ENCODE data around the gene GDPD5.

Gene GDPD5

DNA sequence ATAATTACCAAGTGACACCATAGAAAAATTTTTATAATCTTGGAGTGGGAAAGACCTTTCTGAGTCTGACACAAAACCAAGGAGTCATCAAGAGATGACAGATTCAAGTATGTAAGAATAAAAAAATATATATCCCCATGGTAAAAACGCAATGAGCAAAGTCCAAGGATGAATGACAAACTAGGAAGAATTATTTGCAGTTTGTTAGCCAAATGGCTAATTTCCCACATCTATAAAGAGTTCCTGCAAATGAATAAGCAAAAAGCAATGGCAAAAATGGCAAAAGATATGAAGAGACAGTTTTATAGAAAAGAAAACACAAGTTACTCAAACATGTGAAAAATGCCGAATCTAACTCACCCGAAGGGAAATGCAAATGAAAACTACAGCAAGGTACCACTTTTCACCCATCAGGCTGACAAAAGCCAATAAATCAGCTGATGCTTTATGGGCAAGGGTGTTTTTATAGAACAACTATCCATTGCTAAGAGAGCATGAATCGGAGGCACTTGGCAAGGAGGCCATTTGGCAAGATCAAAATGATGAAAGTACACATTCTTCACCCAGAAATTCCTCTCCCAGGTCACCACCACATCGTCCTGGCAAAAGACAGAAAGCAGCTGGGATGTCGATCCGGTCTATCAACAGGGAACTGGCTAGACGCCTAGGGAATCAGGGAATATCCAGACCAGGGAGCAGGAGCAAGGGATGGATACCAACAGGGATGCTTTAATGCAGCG is 71.7 kb downstream of the GDPD5 start:
- DNase-seq (ENCODE audit: low read depth), result peak; percentile 27
- TF ChIP-seq, protein P1, sequence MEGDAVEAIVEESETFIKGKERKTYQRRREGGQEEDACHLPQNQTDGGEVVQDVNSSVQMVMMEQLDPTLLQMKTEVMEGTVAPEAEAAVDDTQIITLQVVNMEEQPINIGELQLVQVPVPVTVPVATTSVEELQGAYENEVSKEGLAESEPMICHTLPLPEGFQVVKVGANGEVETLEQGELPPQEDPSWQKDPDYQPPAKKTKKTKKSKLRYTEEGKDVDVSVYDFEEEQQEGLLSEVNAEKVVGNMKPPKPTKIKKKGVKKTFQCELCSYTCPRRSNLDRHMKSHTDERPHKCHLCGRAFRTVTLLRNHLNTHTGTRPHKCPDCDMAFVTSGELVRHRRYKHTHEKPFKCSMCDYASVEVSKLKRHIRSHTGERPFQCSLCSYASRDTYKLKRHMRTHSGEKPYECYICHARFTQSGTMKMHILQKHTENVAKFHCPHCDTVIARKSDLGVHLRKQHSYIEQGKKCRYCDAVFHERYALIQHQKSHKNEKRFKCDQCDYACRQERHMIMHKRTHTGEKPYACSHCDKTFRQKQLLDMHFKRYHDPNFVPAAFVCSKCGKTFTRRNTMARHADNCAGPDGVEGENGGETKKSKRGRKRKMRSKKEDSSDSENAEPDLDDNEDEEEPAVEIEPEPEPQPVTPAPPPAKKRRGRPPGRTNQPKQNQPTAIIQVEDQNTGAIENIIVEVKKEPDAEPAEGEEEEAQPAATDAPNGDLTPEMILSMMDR (IDR thresholded peaks at IDR 0.05; ENCODE audit: control insufficient read depth, extremely low read depth, insufficient read depth), result no peak
- H3K4me3 ChIP-seq (ENCODE audit: low read depth, low read length), result no peak overlapping the region

DNA sequence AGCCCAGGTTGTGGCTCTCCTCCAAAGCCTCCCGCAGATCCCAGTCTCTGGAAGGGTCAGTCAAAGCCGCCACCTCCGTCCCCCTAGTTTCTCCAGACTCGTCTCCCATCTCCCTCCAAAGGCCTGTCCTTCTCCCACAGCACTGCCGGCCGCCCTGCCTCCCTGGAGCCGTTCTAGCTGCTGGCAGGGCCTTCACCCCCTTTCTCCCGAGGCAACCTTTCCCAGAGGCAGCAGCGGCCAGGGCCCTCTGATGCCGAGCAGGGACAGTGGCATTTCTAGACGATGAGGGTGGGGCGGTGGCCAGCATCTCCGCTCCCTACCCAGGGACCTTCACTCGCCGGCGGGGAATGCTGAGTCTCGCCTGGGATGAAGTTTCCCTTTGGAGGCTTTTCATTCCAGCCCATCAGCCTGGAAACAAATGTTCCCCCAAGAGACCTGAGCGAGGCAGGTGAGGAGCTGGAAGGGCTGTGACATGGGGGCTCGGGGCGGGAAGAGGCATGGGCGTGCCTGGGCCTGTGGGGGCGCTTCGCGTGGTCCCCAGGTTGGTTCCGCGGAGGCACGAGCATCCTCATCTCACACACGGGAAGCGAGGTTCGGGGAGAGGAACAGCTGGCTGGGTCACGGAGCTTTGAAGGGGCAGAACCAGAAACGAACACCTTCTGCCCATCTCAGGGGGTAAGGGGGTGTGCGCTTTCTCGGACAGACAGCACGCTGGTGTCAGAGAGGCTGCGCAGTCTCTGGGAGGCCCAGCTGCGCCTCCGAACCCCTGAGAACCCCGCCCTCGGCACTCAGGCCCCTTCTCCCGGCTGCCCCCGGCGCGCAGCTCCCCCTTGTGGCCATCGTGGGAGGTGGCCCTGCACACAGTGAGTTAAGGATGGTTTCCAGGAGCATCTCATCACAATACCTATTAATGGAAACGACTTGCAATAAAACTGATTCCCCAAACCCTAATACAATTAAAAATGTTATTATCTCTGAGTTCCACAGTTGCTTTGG is 74.6 kb downstream of the GDPD5 start:
- TF ChIP-seq, protein P1 (IDR thresholded peaks at IDR 0.05; ENCODE audit: control insufficient read depth, extremely low read depth, insufficient read depth), result peak; percentile 37
- H3K4me3 ChIP-seq (ENCODE audit: low read depth, low read length), result no peak overlapping the region
- DNase-seq (ENCODE audit: low read depth), result no peak

DNA sequence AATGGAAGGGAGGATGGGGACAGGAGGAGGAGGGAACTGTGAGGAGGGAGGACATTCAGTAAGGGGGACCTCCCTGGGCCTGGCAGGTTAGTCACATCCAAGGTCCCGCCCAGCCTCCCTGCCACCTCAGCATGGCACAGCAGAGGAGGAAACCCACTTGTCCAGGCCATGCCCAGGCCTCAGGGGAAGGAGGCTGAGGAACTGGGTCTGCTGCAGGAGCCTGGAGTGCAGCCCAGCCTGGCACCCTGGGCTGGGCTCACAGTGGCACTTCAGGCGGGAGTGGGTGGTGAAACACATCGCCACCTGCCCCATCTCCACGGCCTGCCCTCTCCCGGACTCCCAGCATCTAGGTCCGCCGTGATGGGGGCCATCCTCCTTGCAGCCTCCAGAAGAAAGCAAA is 75.5 kb downstream of the GDPD5 start:
- DNase-seq (ENCODE audit: low read depth), result no peak
- no peak overlapping the region for H3K4me3 ChIP-seq (ENCODE audit: low read depth, low read length)
- TF ChIP-seq, protein P1 (IDR thresholded peaks at IDR 0.05; ENCODE audit: control insufficient read depth, extremely low read depth, insufficient read depth), result no peak

DNA sequence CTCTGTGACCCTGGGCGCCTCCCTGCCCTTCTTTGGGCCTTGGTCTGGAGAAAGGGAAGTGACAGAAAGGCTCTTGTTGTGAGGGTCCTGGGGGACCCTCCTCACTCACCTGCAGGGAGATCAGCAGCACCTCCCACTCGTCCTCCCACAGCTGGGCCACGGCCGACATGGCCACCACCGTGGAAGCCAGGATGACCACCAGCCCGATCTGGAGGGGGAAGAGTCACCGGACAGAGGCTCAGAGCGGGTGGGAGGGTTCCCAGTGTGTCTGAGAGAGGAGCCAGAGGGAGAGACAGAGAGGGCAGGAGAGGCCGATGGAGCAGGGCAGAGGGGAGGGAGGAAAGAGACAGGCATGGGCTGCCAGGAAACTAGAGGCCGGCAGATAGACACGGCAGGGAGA is 76.0 kb downstream of the GDPD5 start:
- no peak overlapping the region for H3K4me3 ChIP-seq (ENCODE audit: low read depth, low read length)
- TF ChIP-seq, protein P1 (IDR thresholded peaks at IDR 0.05; ENCODE audit: control insufficient read depth, extremely low read depth, insufficient read depth), result no peak
- DNase-seq (ENCODE audit: low read depth), result no peak

DNA sequence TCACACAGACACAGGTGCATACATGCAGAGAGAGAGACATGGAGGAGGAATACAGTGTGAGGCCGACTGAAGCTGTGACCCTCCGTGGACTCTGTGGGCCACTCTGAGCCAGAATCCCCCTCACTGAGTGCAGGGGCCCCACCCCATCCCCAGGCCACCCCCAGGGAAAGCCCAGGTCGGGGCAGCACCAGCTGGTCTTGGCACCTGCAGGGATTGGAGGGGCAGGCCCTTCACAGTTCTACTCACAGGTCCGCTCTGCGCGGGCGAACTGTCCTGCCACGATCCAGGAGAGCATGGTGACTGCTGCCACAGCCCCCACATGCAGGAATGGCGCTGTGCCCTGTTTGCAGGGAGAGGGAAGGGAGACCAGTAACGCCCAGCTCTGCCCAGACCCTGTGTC is 76.5 kb downstream of the GDPD5 start:
- TF ChIP-seq, protein P1 (IDR thresholded peaks at IDR 0.05; ENCODE audit: control insufficient read depth, extremely low read depth, insufficient read depth), result no peak
- H3K4me3 ChIP-seq (ENCODE audit: low read depth, low read length), result no peak overlapping the region
- no peak for DNase-seq (ENCODE audit: low read depth)

DNA sequence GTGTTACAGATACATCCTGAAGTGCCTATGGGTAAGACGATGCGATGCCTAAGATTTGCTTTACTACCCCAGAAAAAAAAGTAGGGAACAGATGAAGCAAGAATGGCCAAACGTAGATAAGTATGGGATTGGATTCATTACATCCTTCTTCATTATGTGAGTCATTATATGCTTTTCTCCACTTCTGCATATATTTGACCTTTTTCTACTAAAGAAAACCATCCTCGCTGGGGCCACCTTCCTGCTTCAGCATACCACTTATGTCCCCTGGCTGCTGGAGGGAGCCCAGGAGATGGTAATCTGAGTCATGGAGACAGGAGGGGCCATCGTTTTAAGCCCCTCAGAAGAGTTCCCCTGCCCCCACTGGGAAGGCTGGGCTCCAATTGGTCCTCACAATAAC is 78.3 kb downstream of the GDPD5 start:
- TF ChIP-seq, protein P1 (IDR thresholded peaks at IDR 0.05; ENCODE audit: control insufficient read depth, extremely low read depth, insufficient read depth), result no peak
- DNase-seq (ENCODE audit: low read depth), result no peak

More for the DNA sequence above, 78.3 kb downstream of the GDPD5 start:
- no peak overlapping the region for H3K4me3 ChIP-seq (ENCODE audit: low read depth, low read length)

All from LNCaP clone FGC (cell line).